Measurements from ENCODE around the gene IL1RAP. TPM values are rescaled to one million over a fixed set of nuclear protein-coding genes. Genes with fewer than 3 reads are reported as not detected.
"Not testable (repeated sequence)": the region's sequence is repeated elsewhere in the genome, so short reads cannot be mapped to it uniquely, and the experiment has no call there.

The IL1RAP gene
- total RNA-seq, 1 donor from 2014 or later: 26.0 TPM

GRCh38 chr3:190506271-190506670 is 7.6 kb upstream of the IL1RAP start:
- Histone ChIP-seq H3K27ac (no peak overlapping the region), H3K9me3 (no peaks in the 10 kb centered on the region), H3K27me3 (no peaks in the 10 kb centered on the region), H3K36me3 (no peaks in the 10 kb centered on the region), H3K4me3 (no peak overlapping the region), H3K4me1 (no peaks in the 10 kb centered on the region)
- DNase-seq (ENCODE audit: extremely low spot score in 2 of 2): no peak
- TF ChIP-seq, protein P1, sequence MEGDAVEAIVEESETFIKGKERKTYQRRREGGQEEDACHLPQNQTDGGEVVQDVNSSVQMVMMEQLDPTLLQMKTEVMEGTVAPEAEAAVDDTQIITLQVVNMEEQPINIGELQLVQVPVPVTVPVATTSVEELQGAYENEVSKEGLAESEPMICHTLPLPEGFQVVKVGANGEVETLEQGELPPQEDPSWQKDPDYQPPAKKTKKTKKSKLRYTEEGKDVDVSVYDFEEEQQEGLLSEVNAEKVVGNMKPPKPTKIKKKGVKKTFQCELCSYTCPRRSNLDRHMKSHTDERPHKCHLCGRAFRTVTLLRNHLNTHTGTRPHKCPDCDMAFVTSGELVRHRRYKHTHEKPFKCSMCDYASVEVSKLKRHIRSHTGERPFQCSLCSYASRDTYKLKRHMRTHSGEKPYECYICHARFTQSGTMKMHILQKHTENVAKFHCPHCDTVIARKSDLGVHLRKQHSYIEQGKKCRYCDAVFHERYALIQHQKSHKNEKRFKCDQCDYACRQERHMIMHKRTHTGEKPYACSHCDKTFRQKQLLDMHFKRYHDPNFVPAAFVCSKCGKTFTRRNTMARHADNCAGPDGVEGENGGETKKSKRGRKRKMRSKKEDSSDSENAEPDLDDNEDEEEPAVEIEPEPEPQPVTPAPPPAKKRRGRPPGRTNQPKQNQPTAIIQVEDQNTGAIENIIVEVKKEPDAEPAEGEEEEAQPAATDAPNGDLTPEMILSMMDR (IDR thresholded peaks at IDR 0.05): no peak
- TF ChIP-seq POLR2AphosphoS5 (IDR thresholded peaks at IDR 0.05; ENCODE audit: insufficient read depth in 1 of 2, low read depth in 1 of 2) (no peak), POLR2A (IDR thresholded peaks at IDR 0.05) (no peak)
- intact Hi-C loops (cut with DNase I): no loop called here

DNA sequence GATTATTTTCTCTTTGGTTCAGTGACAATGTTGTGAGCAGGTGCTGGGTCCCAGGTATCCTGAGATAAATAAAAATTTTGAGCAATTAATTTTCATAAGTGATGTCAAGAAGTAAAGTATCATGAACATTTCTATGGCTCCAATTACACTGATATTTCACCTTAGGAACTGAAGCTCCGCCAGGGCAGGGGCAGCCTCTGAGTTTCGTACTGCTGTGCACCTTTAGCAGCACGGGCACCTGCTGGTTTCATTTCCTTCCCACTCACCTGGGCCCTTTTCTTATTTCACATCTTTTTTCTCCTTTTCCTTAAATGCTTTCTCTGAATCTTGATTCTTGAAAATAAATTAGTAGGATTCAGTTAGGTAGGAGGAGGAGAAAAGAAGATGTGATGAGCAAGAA is 1.2 kb upstream of the IL1RAP start:
- H3K36me3 ChIP-seq: no peaks in the 10 kb centered on the region
- DNase-seq (ENCODE audit: extremely low spot score in 2 of 2): no peak
- intact Hi-C loops (cut with DNase I): no loop called here
- H3K27ac ChIP-seq: no peak overlapping the region
- no peak overlapping the region for H3K4me3 ChIP-seq
- peaks cover 18% of the 10 kb centered on the region for H3K4me1 ChIP-seq
- no peaks in the 10 kb centered on the region for H3K9me3 ChIP-seq
- no peak for TF ChIP-seq POLR2AphosphoS5 (IDR thresholded peaks at IDR 0.05; ENCODE audit: insufficient read depth in 1 of 2, low read depth in 1 of 2)
- TF ChIP-seq POLR2A (IDR thresholded peaks at IDR 0.05): no peak
- TF ChIP-seq, protein P1 (IDR thresholded peaks at IDR 0.05): no peak
- H3K27me3 ChIP-seq: no peaks in the 10 kb centered on the region

- peak overlapping the region; percentile 67 for H3K27ac ChIP-seq
- no peaks in the 10 kb centered on the region for H3K9me3 ChIP-seq
- intact Hi-C loops (cut with DNase I): no loop called here
- TF ChIP-seq POLR2A (IDR thresholded peaks at IDR 0.05) (no peak), POLR2AphosphoS5 (IDR thresholded peaks at IDR 0.05; ENCODE audit: insufficient read depth in 1 of 2, low read depth in 1 of 2) (no peak)
- TF ChIP-seq, protein P1 (IDR thresholded peaks at IDR 0.05): no peak
- peaks cover 18% of the 10 kb centered on the region for H3K4me1 ChIP-seq
- no peak for DNase-seq (ENCODE audit: extremely low spot score in 2 of 2)
- H3K4me3 ChIP-seq: peak overlapping the region; percentile 72
- no peaks in the 10 kb centered on the region for H3K27me3 ChIP-seq
- no peaks in the 10 kb centered on the region for H3K36me3 ChIP-seq
These were observed 698 bp downstream of the IL1RAP start for GRCh38 chr3:190514413-190515153.

DNA sequence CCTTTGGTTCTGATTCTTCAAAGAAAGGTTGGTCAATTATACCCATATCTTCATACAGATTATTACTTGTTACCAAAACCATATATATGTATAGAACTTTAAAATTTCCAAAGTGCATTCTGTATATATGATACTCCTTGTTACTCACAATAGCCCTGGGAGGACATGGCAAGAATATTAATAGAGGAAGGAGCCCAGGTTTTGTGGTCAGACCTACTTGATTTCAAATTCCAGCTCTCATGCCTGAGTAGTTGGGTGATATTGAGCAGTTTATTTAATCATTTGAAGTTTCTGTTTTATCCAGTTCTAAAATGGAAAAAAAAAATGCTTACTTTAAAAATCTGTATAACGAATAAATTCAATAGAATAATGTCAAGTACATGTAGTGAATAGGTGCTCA is 2.5 kb downstream of the IL1RAP start:
- Histone ChIP-seq H3K36me3 (no peaks in the 10 kb centered on the region), H3K4me1 (peaks cover 18% of the 10 kb centered on the region), H3K27ac (no peak overlapping the region), H3K27me3 (no peaks in the 10 kb centered on the region), H3K4me3 (no peak overlapping the region), H3K9me3 (no peaks in the 10 kb centered on the region)
- intact Hi-C loops (cut with DNase I): no loop called here
- no peak for DNase-seq (ENCODE audit: extremely low spot score in 2 of 2)
- TF ChIP-seq, protein P1 (IDR thresholded peaks at IDR 0.05): no peak
- TF ChIP-seq POLR2AphosphoS5 (IDR thresholded peaks at IDR 0.05; ENCODE audit: insufficient read depth in 1 of 2, low read depth in 1 of 2) (no peak), POLR2A (IDR thresholded peaks at IDR 0.05) (no peak)

DNA sequence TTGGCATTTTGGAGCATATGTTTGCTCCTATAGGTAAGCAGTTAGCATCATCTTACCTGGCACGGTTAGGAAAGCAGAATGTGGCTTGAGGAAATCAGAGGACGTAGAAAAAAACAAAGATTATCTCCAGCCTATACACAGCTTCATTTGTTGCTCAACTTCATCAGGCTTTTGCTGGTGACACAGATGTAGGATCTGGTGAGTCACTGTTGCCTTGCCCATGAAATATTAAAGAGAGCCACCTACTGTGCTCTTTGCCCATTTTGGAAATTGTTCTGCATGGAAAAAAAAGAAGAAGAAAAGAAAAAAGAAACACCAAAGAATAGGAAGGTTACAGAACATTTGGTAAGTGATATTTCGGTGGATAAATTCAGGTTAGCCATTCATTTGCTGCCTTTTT is 3.8 kb downstream of the IL1RAP start:
- intact Hi-C loops (cut with DNase I): no loop called here
- Histone ChIP-seq H3K27ac (no peak overlapping the region), H3K4me1 (peaks cover 18% of the 10 kb centered on the region)

GRCh38 chr3:190518531-190518930 is 4.6 kb downstream of the IL1RAP start:
- DNase-seq (ENCODE audit: extremely low spot score in 2 of 2); H3K36me3 ChIP-seq; H3K4me3 ChIP-seq; H3K27ac ChIP-seq; H3K27me3 ChIP-seq; intact Hi-C loops (cut with DNase I); H3K9me3 ChIP-seq: not testable (repeated sequence)
- peaks cover 18% of the 10 kb centered on the region for H3K4me1 ChIP-seq

More for the DNA sequence above, 3.8 kb downstream of the IL1RAP start:
- H3K9me3 ChIP-seq: no peaks in the 10 kb centered on the region
- no peaks in the 10 kb centered on the region for H3K36me3 ChIP-seq
- no peaks in the 10 kb centered on the region for H3K27me3 ChIP-seq
- TF ChIP-seq POLR2AphosphoS5 (IDR thresholded peaks at IDR 0.05; ENCODE audit: insufficient read depth in 1 of 2, low read depth in 1 of 2) (peak in 1 of 2 donors; percentile 58), POLR2A (IDR thresholded peaks at IDR 0.05) (no peak)
- TF ChIP-seq, protein P1 (IDR thresholded peaks at IDR 0.05): no peak
- DNase-seq (ENCODE audit: extremely low spot score in 2 of 2): no peak
- H3K4me3 ChIP-seq: no peak overlapping the region

All from vagina (tissue), 2 donors.